ENCODE results near the gene ZNF431. TPM values are rescaled to one million over a fixed set of nuclear protein-coding genes. Genes with fewer than 3 reads are reported as not detected.

ZNF431 gene
- total and polyA plus RNA-seq, 9 of the 15 experiments (the other 6 are each of a cell fraction or from before 2014, with no cell fraction given) = 3.3 to 24.8 (median 13.5) TPM

GRCh38 chr19:21143854-21144253 lies 2.0 kb downstream of the ZNF431 start (continued):
- no peak for TF ChIP-seq ZNF232 (CRISPR knock-in tag; IDR thresholded peaks at IDR 0.05)
- TF ChIP-seq ZNF644 (tag; IDR thresholded peaks at IDR 0.05; ENCODE audit: low read depth) = no peak
- no peak for TF ChIP-seq ZNF398 (CRISPR knock-in tag; IDR thresholded peaks at IDR 0.05)
- TF ChIP-seq ZNF512 (tag; IDR thresholded peaks at IDR 0.05) = no peak
- TF ChIP-seq ZNF146 (CRISPR knock-in tag; IDR thresholded peaks at IDR 0.05; ENCODE audit: unreplicated experiment) = no peak
- TF ChIP-seq, protein P1, sequence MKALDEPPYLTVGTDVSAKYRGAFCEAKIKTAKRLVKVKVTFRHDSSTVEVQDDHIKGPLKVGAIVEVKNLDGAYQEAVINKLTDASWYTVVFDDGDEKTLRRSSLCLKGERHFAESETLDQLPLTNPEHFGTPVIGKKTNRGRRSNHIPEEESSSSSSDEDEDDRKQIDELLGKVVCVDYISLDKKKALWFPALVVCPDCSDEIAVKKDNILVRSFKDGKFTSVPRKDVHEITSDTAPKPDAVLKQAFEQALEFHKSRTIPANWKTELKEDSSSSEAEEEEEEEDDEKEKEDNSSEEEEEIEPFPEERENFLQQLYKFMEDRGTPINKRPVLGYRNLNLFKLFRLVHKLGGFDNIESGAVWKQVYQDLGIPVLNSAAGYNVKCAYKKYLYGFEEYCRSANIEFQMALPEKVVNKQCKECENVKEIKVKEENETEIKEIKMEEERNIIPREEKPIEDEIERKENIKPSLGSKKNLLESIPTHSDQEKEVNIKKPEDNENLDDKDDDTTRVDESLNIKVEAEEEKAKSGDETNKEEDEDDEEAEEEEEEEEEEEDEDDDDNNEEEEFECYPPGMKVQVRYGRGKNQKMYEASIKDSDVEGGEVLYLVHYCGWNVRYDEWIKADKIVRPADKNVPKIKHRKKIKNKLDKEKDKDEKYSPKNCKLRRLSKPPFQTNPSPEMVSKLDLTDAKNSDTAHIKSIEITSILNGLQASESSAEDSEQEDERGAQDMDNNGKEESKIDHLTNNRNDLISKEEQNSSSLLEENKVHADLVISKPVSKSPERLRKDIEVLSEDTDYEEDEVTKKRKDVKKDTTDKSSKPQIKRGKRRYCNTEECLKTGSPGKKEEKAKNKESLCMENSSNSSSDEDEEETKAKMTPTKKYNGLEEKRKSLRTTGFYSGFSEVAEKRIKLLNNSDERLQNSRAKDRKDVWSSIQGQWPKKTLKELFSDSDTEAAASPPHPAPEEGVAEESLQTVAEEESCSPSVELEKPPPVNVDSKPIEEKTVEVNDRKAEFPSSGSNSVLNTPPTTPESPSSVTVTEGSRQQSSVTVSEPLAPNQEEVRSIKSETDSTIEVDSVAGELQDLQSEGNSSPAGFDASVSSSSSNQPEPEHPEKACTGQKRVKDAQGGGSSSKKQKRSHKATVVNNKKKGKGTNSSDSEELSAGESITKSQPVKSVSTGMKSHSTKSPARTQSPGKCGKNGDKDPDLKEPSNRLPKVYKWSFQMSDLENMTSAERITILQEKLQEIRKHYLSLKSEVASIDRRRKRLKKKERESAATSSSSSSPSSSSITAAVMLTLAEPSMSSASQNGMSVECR (CRISPR knock-in tag; IDR thresholded peaks at IDR 0.05) = no peak
- peak; percentile 67 for TF ChIP-seq EGR1 (conservative IDR thresholded peaks at IDR 0.05)
- 0 out of 2 replicates have a peak, but pooled peaks have one; percentile 12 for TF ChIP-seq RBFOX2 (IDR thresholded peaks at IDR 0.05; ENCODE audit: low read depth, low read length)
- TF ChIP-seq JUND (IDR thresholded peaks at IDR 0.05; ENCODE audit: borderline replicate concordance, low read depth, low read length) = 0 out of 2 replicates have a peak, but pooled peaks have one; percentile 30
- TF ChIP-seq JUND (tag; IDR thresholded peaks at IDR 0.05; ENCODE audit: borderline replicate concordance, low read depth, low read length) = no peak
- TF ChIP-seq KLF1 (tag; IDR thresholded peaks at IDR 0.05) = no peak
